HL-60 (cell line): ENCODE data around the gene ZPLD1.

Experiments
- DNase-seq, 2 experiments: peaks; one replicate each; pipeline ENCODE4 v3.0.0-alpha.2; 2010 to 2020; ENCODE audit warnings: low read depth in 1 of 2, low spot score in 1 of 2
- H3K27ac ChIP-seq: fragments of 250-450 bp; sonication (Bioruptor Pico); replicated peaks from 2 replicates; pipeline ENCODE4 v1.5.1; 2020; ENCODE audit warnings: mild to moderate bottlenecking, moderate library complexity
- H3K27me3 ChIP-seq: fragments of 250-450 bp; sonication (Bioruptor Pico); 2 replicates; pipeline ENCODE4 v1.5.1; 2021; ENCODE audit warnings: mild to moderate bottlenecking, moderate library complexity; ENCODE audit not compliant: insufficient read depth, poor library complexity, severe bottlenecking
- H3K4me3 ChIP-seq: replicated peaks from 2 replicates; pipeline ENCODE4 v1.5.1; 2011; ENCODE audit warnings: mild to moderate bottlenecking, control low read depth, low read length; ENCODE audit not compliant: insufficient read depth
- CTCF ChIP-seq: IDR thresholded peaks from one replicate; pipeline ENCODE4 v1.5.1; 2011; ENCODE audit warnings: low read length, control low read depth, inconsistent platforms; ENCODE audit not compliant: insufficient read depth
- GABPA ChIP-seq: IDR thresholded peaks from 2 replicates; pipeline ENCODE4 v1.6.1; 2012; ENCODE audit warnings: low read depth
- POLR2AphosphoS5 ChIP-seq: IDR thresholded peaks from 2 replicates; pipeline ENCODE4 v1.6.1; 2012; ENCODE audit warnings: low read depth
- REST ChIP-seq: IDR thresholded peaks from 2 replicates; pipeline ENCODE4 v1.6.1; 2012; ENCODE audit warnings: low read depth; ENCODE audit not compliant: insufficient replicate concordance
- SPI1 ChIP-seq: IDR thresholded peaks from 2 replicates; pipeline ENCODE4 v1.6.1; 2012; ENCODE audit warnings: low read depth, mild to moderate bottlenecking, borderline replicate concordance

Gene ZPLD1

GRCh38 chr3:102451543-102451942, 16.7 kb downstream of the ZPLD1 start:
- DNase-seq: no peak
- H3K27me3 ChIP-seq: no peaks in the 10 kb centered on the region
- no peak for TF ChIP-seq GABPA
- no peak for TF ChIP-seq POLR2AphosphoS5
- no peak for TF ChIP-seq CTCF
- no peak for TF ChIP-seq SPI1
- no peak for TF ChIP-seq REST
- no peak overlapping the region for H3K27ac ChIP-seq
- no peak overlapping the region for H3K4me3 ChIP-seq

GRCh38 chr3:102454181-102454580, 19.4 kb downstream of the ZPLD1 start:
- TF ChIP-seq CTCF: no peak
- no peak for TF ChIP-seq SPI1
- no peak for TF ChIP-seq REST
- TF ChIP-seq GABPA: no peak
- TF ChIP-seq POLR2AphosphoS5: no peak
- DNase-seq: no peak
- no peaks in the 10 kb centered on the region for H3K27me3 ChIP-seq
- no peak overlapping the region for H3K4me3 ChIP-seq
- no peak overlapping the region for H3K27ac ChIP-seq

GRCh38 chr3:102457644-102458043, 22.8 kb downstream of the ZPLD1 start:
- Histone ChIP-seq H3K4me3 (no peak overlapping the region), H3K27ac (no peak overlapping the region), H3K27me3 (no peaks in the 10 kb centered on the region)
- no peak for TF ChIP-seq REST
- TF ChIP-seq POLR2AphosphoS5: no peak
- TF ChIP-seq CTCF: no peak
- TF ChIP-seq SPI1: no peak
- no peak for DNase-seq
